ENCODE results near the gene CAPN8. TPM values are rescaled to one million over a fixed set of nuclear protein-coding genes. Genes with fewer than 3 reads are reported as not detected.
A peak's percentile ranks its signal among the peaks of the same experiment; 100 is the strongest.

CAPN8 gene
- not detected in 2 replicates for total RNA-seq (2012; rRNA removed)

DNA sequence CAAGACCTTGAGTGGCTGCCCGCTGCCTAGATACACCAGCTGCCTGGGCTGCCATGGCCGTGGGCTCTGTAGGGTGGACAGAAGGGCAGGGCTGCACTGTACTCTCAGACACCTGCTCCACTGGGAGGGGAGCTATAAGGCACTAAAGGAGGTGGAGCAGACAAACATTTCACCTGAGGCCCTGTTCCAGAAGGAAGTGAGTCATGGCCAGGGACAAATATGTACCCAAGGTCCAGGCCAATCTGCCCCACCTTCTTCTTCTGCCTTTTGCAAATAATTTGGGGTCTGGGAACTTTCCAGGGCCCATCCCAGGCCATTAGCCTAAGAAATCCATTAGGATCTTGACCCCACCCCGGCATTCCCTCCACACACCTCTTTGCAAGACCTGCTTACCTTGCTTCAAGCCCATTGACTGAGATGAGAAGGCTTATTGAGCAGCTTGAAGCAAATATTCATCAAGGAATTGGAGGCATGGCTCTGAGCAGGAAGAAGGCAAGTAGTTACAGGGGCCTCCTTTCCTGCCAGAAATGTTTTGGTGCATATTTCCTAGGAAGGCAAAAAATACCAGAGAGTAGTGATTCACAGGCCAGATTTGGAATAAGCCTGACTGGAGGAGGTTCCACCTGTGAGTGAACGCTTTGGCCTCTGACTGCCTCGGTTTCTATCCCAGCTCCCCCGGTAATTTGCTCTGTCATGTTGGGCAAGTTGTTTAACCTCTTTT, at the start of gene CAPN8:
TSS of gene CAPN8 (minus strand) at position 110 of the 721 bp plus-strand sequence. CDS start at position 55, 55 bp downstream.
- Histone ChIP-seq H3K9me3 (replicated peaks; ENCODE audit: low read length) (no peaks in the 10 kb centered on the region), H3K36me3 (ENCODE audit: insufficient read depth, low read length) (no peaks in the 10 kb centered on the region), H3K4me2 (ENCODE audit: low read length) (no peak within 1 kb of the TSS), H3K4me3 (ENCODE audit: low read length) (no peak within 1 kb of the TSS), H3K9ac (ENCODE audit: low read depth, low read length) (no peak within 1 kb of the TSS), H3K4me1 (ENCODE audit: control insufficient read depth, insufficient read depth, low read length) (no peaks in the 10 kb centered on the region), H3K27me3 (ENCODE audit: control insufficient read depth, insufficient read depth, low read length) (peaks cover 21% of the 10 kb centered on the region)

DNA sequence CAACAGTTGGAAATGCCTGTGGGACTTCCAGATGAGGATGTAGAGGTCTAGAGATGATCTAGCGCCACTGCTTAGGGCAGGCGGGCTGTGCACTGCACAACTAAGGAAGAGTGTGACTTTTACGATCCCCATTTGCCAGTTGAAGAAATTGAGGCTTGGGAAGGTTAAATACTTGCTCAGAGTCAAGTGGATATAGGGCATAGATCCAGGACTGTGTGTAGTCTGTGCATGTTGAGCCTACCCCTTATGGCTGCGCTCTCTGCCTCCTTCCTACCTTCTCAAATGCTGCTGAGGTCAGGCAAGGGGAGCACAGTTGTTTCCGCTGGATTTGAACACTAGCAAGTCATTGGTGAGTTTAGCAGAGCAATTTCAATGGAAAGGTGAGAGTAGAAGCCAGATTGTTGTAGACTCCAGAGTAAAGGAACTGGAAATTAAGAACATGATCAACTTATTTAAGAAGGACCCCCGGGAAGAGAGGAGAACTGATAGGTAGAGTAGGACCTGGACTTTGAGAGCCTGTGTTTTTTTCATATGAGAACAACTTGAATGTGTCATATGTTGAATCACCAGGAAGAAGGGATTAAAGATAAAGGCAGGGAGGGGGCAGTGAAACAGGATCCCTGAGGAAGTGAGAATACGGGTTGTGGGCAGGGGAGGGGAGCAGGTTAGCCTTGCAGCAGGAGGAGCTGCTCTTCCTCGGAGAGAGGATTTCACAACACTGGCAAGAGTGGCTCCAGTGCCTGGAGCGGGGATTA, 49.5 kb upstream of the CAPN8 start:
- H3K9me3 ChIP-seq (replicated peaks; ENCODE audit: low read length) = no peaks in the 10 kb centered on the region
- H3K27me3 ChIP-seq (ENCODE audit: control insufficient read depth, insufficient read depth, low read length) = no peaks in the 10 kb centered on the region
- H3K4me2 ChIP-seq (ENCODE audit: low read length) = peak overlapping the region; percentile 98
- peaks cover 59% of the 10 kb centered on the region for H3K36me3 ChIP-seq (ENCODE audit: insufficient read depth, low read length)
- H3K4me3 ChIP-seq (ENCODE audit: low read length) = peak overlapping the region; percentile 78
- H3K4me1 ChIP-seq (ENCODE audit: control insufficient read depth, insufficient read depth, low read length) = peaks cover 63% of the 10 kb centered on the region
- peak overlapping the region; percentile 99 for H3K9ac ChIP-seq (ENCODE audit: low read depth, low read length)

GRCh38 chr1:223714421-223714724, 48.9 kb upstream of the CAPN8 start:
- peak overlapping the region; percentile 98 for H3K4me2 ChIP-seq (ENCODE audit: low read length)
- peak overlapping the region; percentile 99 for H3K9ac ChIP-seq (ENCODE audit: low read depth, low read length)
- no peaks in the 10 kb centered on the region for H3K9me3 ChIP-seq (replicated peaks; ENCODE audit: low read length)
- H3K4me1 ChIP-seq (ENCODE audit: control insufficient read depth, insufficient read depth, low read length) = peaks cover 60% of the 10 kb centered on the region
- H3K4me3 ChIP-seq (ENCODE audit: low read length) = peak overlapping the region; percentile 78
- H3K27me3 ChIP-seq (ENCODE audit: control insufficient read depth, insufficient read depth, low read length) = no peaks in the 10 kb centered on the region
- peaks cover 52% of the 10 kb centered on the region for H3K36me3 ChIP-seq (ENCODE audit: insufficient read depth, low read length)

- Histone ChIP-seq H3K4me1 (ENCODE audit: control insufficient read depth, insufficient read depth, low read length) (peaks cover 60% of the 10 kb centered on the region), H3K27me3 (ENCODE audit: control insufficient read depth, insufficient read depth, low read length) (no peaks in the 10 kb centered on the region), H3K4me3 (ENCODE audit: low read length) (peak overlapping the region; percentile 78), H3K4me2 (ENCODE audit: low read length) (peak overlapping the region; percentile 98), H3K9ac (ENCODE audit: low read depth, low read length) (peak overlapping the region; percentile 99), H3K9me3 (replicated peaks; ENCODE audit: low read length) (no peaks in the 10 kb centered on the region), H3K36me3 (ENCODE audit: insufficient read depth, low read length) (peaks cover 48% of the 10 kb centered on the region)
These were observed 48.3 kb upstream of the CAPN8 start for GRCh38 chr1:223713546-223714420.

GRCh38 chr1:223712850-223713474, 47.5 kb upstream of the CAPN8 start:
- H3K27me3 ChIP-seq (ENCODE audit: control insufficient read depth, insufficient read depth, low read length) = no peaks in the 10 kb centered on the region
- no peaks in the 10 kb centered on the region for H3K9me3 ChIP-seq (replicated peaks; ENCODE audit: low read length)
- peaks cover 59% of the 10 kb centered on the region for H3K4me1 ChIP-seq (ENCODE audit: control insufficient read depth, insufficient read depth, low read length)
- H3K9ac ChIP-seq (ENCODE audit: low read depth, low read length) = peak overlapping the region; percentile 99
- H3K4me2 ChIP-seq (ENCODE audit: low read length) = peak overlapping the region; percentile 98
- peak overlapping the region; percentile 78 for H3K4me3 ChIP-seq (ENCODE audit: low read length)
- peaks cover 40% of the 10 kb centered on the region for H3K36me3 ChIP-seq (ENCODE audit: insufficient read depth, low read length)

- Histone ChIP-seq H3K27me3 (ENCODE audit: control insufficient read depth, insufficient read depth, low read length) (no peaks in the 10 kb centered on the region), H3K9ac (ENCODE audit: low read depth, low read length) (peak within 1 kb of the TSS; percentile 99), H3K36me3 (ENCODE audit: insufficient read depth, low read length) (peaks cover 34% of the 10 kb centered on the region), H3K9me3 (replicated peaks; ENCODE audit: low read length) (no peaks in the 10 kb centered on the region), H3K4me3 (ENCODE audit: low read length) (peak within 1 kb of the TSS; percentile 78), H3K4me2 (ENCODE audit: low read length) (peak within 1 kb of the TSS; percentile 98), H3K4me1 (ENCODE audit: control insufficient read depth, insufficient read depth, low read length) (peaks cover 59% of the 10 kb centered on the region)
These were observed 46.8 kb upstream of the CAPN8 start, which contains the start of gene CAPN2 for GRCh38 chr1:223712194-223712849. TSS of gene CAPN2 (plus strand) at chr1:223712539. CDS start at chr1:223712641, 102 bp downstream.

- H3K36me3 ChIP-seq (ENCODE audit: insufficient read depth, low read length) = peaks cover 28% of the 10 kb centered on the region
- H3K9me3 ChIP-seq (replicated peaks; ENCODE audit: low read length) = no peaks in the 10 kb centered on the region
- H3K9ac ChIP-seq (ENCODE audit: low read depth, low read length) = peak overlapping the region; percentile 99
- H3K27me3 ChIP-seq (ENCODE audit: control insufficient read depth, insufficient read depth, low read length) = no peaks in the 10 kb centered on the region
- H3K4me1 ChIP-seq (ENCODE audit: control insufficient read depth, insufficient read depth, low read length) = peaks cover 58% of the 10 kb centered on the region
- peak overlapping the region; percentile 78 for H3K4me3 ChIP-seq (ENCODE audit: low read length)
- H3K4me2 ChIP-seq (ENCODE audit: low read length) = peak overlapping the region; percentile 98
These were observed 46.3 kb upstream of the CAPN8 start for GRCh38 chr1:223711747-223712193.

GRCh38 chr1:223711173-223711572, 45.7 kb upstream of the CAPN8 start:
- Histone ChIP-seq H3K4me3 (ENCODE audit: low read length) (no peak overlapping the region), H3K9ac (ENCODE audit: low read depth, low read length) (no peak overlapping the region), H3K9me3 (replicated peaks; ENCODE audit: low read length) (no peaks in the 10 kb centered on the region), H3K27me3 (ENCODE audit: control insufficient read depth, insufficient read depth, low read length) (no peaks in the 10 kb centered on the region), H3K4me2 (ENCODE audit: low read length) (no peak overlapping the region), H3K36me3 (ENCODE audit: insufficient read depth, low read length) (peaks cover 22% of the 10 kb centered on the region), H3K4me1 (ENCODE audit: control insufficient read depth, insufficient read depth, low read length) (peaks cover 58% of the 10 kb centered on the region)

- no peak overlapping the region for H3K4me2 ChIP-seq (ENCODE audit: low read length)
- peaks cover 58% of the 10 kb centered on the region for H3K4me1 ChIP-seq (ENCODE audit: control insufficient read depth, insufficient read depth, low read length)
- no peak overlapping the region for H3K4me3 ChIP-seq (ENCODE audit: low read length)
- H3K9me3 ChIP-seq (replicated peaks; ENCODE audit: low read length) = no peaks in the 10 kb centered on the region
- no peaks in the 10 kb centered on the region for H3K27me3 ChIP-seq (ENCODE audit: control insufficient read depth, insufficient read depth, low read length)
- no peak overlapping the region for H3K9ac ChIP-seq (ENCODE audit: low read depth, low read length)
- peaks cover 15% of the 10 kb centered on the region for H3K36me3 ChIP-seq (ENCODE audit: insufficient read depth, low read length)
These were observed 45.0 kb upstream of the CAPN8 start for GRCh38 chr1:223710179-223711133.

DNA sequence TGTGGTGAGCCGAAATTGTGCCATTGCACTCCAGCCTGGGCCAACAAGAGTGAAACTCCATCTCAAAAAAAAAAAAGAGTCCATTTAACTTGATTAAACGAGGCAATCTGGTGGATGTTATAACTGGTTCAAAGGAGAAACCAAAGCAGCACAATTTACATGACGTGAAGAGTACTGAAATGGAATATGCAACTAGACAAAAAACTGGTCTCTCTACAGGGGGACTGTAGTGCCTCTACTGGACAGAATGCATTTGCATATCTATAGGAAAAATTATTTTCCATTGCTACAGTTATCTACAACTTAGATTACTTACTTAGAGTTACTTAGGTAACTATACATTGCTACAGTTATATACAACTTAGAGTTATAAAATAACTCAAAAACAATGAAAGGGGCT, 44.1 kb upstream of the CAPN8 start:
- peaks cover 11% of the 10 kb centered on the region for H3K36me3 ChIP-seq (ENCODE audit: insufficient read depth, low read length)
- H3K4me1 ChIP-seq (ENCODE audit: control insufficient read depth, insufficient read depth, low read length) = peaks cover 59% of the 10 kb centered on the region
- H3K9me3 ChIP-seq (replicated peaks; ENCODE audit: low read length) = no peaks in the 10 kb centered on the region
- no peak overlapping the region for H3K9ac ChIP-seq (ENCODE audit: low read depth, low read length)
- no peak overlapping the region for H3K4me2 ChIP-seq (ENCODE audit: low read length)
- no peak overlapping the region for H3K4me3 ChIP-seq (ENCODE audit: low read length)
- H3K27me3 ChIP-seq (ENCODE audit: control insufficient read depth, insufficient read depth, low read length) = no peaks in the 10 kb centered on the region
